Lung microvascular endothelial cell (primary cell): Measurements from ENCODE around the gene SAFB. TPM values are rescaled to one million over a fixed set of nuclear protein-coding genes. Genes with fewer than 3 reads are reported as not detected.
"Not testable (repeated sequence)": the region's sequence is repeated elsewhere in the genome, so short reads cannot be mapped to it uniquely, and the experiment has no call there.

ENCODE experiments used
- DNase-seq, 2 donors: peaks; one replicate each; pipeline versions ENCODE4 v3.0.0 to v3.0.0-alpha.2; 2010; ENCODE audit warnings: low read depth in 2 of 2
- total RNA-seq: library from RNA; depleted of rRNA; stranded (reverse); fragments of >200 nt; gene quantifications from 2 replicates; pipeline ENCODE4 v1.2.1, GENCODE V29; 2014

Gene SAFB
- total RNA-seq, 1 donor from 2014 or later = 38.5 TPM

GRCh38 chr19:5595129-5595528, 27.8 kb upstream of the SAFB start:
- DNase-seq = no peak

- no peak for DNase-seq
Observed at GRCh38 chr19:5595745-5596144, 27.1 kb upstream of the SAFB start.

GRCh38 chr19:5600797-5601196, 22.1 kb upstream of the SAFB start:
- no peak for DNase-seq

DNA sequence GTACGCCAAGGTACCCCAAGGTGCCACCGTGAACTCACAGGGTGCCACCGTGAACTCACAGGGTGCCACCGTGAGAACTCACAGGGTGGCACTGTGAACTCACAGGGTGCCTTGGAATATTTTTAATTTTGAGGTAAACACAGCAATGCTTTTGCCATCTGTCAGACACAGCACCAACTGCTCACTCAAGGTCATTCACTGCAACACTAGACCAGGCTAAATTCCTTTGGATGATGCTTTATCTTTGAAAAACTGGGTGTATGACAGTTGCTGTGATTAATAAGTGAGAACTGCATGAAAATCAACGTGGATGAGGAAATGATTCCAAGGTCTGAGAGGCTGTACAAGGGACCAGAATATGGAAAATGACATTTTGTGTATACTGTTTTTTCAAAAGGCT, 19.3 kb upstream of the SAFB start:
- DNase-seq = no peak

GRCh38 chr19:5605362-5605761, 17.5 kb upstream of the SAFB start:
- no peak for DNase-seq

GRCh38 chr19:5607318-5608275, 15.3 kb upstream of the SAFB start:
- no peak for DNase-seq

- DNase-seq = no peak
Observed at GRCh38 chr19:5608291-5608690, 14.6 kb upstream of the SAFB start.

DNA sequence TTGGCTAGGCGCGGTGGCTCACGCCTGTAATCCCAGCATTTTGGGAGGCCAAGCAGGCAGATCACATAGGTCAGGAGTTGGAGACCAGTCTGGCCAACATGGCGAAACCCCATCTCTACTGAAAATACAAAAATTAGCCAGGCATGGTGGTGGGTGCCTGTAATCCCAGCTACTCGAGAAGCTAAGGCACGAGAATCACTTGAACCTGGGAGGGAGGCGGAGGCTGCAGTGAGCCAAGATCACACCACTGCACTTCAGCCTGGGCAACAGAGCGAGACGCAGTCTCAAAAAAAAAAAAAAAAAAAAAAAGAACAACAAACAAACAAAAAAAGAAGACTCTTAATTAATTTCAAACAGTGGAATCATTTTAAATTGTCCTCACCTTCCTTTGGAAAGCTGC, 14.1 kb upstream of the SAFB start:
- DNase-seq = not testable (repeated sequence)

GRCh38 chr19:5609881-5610448, 12.9 kb upstream of the SAFB start:
- DNase-seq = no peak

GRCh38 chr19:5612891-5613865, 9.7 kb upstream of the SAFB start:
- DNase-seq = no peak

GRCh38 chr19:5615756-5616327, 7.0 kb upstream of the SAFB start:
- no peak for DNase-seq

DNA sequence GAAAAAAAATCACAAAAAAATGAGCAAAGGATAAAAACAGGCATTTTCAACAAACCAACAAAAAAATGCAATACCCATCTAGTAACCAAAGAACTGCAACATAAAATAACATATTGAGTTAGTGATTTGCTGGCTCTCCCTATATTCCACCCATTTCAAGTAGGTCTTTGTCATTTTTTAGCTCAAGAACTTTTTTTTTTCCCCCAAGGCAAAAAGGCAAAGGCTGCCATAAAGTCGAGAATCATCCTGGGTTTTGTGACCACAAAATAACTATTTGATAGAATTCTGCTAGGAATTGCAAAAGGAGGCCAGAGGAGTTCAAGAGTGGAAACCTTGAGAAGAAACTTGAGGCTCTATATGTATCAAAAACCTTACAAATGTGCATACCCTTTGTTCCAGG, 5.8 kb upstream of the SAFB start:
- no peak for DNase-seq

GRCh38 chr19:5618591-5618990, 4.3 kb upstream of the SAFB start:
- no peak for DNase-seq

DNA sequence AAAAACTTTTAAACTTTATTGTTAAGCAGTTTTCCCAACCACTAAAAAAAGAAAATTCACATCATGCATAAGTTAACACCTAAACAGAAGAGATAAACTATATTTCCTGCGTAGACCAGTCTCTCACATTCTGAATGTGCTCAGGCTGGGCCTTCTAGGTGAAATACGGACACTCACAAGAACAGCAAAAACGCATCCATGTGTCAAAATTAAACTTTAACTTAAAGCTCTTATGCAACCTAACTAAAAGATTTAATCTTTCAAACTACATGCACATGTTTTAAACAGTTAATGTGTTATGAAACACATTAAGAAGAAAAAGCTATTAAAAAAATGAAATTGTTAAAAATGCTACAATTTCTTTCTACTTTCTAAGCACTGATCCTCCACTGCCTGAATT, 2.9 kb upstream of the SAFB start:
- no peak for DNase-seq

DNA sequence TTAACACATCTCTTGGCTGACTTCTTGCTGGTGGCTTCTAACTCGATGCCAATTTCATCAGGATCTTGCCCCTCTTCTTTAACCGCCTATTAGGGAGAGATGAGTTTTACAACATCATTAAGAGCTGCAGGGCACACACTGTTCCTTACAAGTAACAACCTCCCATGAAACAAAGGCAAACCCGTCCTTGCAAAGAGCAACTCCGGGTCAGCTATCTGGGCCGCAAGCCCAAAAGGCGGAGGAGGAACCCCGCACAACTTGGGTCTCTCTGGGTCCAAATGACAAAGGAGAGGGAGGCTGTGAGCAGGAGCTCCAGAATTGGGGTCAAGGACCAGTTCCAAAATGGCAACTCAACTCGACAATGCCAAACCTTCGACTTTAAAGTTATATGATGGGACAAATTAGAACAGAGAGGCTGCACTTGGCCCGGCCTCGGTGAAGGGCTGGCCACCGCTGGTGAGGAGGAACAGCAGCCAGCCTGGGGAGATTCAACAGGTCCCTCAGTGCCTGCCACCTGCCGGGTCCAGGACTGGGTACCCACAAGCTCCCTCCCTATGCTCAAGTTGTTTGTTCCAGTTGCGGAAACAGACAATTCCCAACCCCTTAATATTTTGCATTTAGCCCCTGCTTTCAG, 1.5 kb upstream of the SAFB start:
- peak in 1 of 2 donors; percentile 14 for DNase-seq

- peak in 1 of 2 donors; percentile 20 for DNase-seq
Observed at GRCh38 chr19:5621945-5622464, 878 bp upstream of the SAFB start.

DNA sequence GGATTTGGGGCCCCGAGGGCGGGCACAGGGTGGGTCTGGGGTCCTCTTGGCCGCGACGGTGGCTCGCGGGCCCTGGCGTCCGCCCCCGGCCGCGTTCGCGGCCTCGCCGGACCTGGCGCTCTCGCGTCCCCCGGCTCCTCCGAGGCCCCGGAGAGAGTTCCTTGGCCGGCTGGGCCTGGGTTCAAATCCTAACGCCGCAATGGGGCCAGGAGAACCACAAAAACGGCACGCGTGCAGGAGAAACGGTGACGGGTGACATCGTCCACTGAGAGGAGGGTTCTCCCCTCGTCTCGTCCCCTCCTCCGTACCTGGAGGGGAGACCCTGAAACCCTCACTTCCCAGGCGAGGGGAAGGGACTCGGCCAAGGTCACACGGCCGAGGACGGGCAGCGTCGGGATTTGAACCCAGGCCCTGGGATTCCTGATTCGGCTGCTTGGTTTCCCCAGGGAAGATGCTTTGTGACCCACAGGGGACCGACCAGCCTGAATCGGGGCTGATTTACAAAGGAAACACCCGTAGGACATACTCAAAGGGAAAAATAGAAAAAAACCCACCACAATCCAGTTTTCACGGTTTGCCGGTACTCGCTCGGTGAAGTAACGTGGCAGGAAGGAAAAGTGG, 624 bp downstream of the SAFB start:
- peak; percentile 8 to 28 for DNase-seq

- DNase-seq = peak; percentile 57 to 78
Observed at GRCh38 chr19:5624018-5624663, 1.3 kb downstream of the SAFB start.

- peak in 1 of 2 donors; percentile 15 for DNase-seq
Observed at GRCh38 chr19:5624741-5625278, 1.9 kb downstream of the SAFB start.
